Choroid plexus epithelial cell (primary cell): ENCODE measurements around the gene PIP4K2A.
"Not testable (repeated sequence)": the region's sequence is repeated elsewhere in the genome, so short reads cannot be mapped to it uniquely, and the experiment has no call there.

Experiments
- DNase-seq: peaks from one replicate; pipeline ENCODE4 v3.0.0-alpha.2; 2010; ENCODE audit warnings: low read depth
- H3K4me3 ChIP-seq: 2 replicates; pipeline ENCODE4 v1.5.1; 2011; ENCODE audit warnings: low read depth, mild to moderate bottlenecking, control low read depth, low read length, moderate library complexity
- TF ChIP-seq, protein P1 (sequence below): conservative IDR thresholded peaks from 2 replicates; pipeline ENCODE4 v1.5.1; 2011; ENCODE audit warnings: low read depth, mild to moderate bottlenecking, control low read depth, inconsistent platforms, low read length, moderate library complexity

The PIP4K2A gene

DNA sequence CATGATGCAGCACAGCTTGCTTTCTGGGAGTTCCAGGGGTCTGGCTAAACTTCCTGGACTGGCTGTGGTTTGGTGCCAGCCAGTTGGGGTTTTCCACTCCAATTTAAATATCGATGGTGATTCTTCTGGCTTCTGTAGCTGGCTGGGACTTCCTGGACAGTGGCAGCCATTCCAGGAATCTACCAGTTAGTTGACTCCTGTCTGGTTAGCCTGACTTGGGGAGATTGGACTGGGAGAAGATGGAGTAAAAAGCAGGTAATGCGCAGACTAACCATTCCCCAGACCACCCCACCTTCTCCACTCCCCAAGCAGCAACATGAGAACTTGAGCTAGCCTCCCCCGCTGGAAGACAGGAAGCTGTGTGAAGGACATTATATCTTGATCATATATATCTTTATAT is 6.3 kb upstream of the PIP4K2A start:
- DNase-seq = no peak
- no peak overlapping the region for H3K4me3 ChIP-seq
- TF ChIP-seq, protein P1, sequence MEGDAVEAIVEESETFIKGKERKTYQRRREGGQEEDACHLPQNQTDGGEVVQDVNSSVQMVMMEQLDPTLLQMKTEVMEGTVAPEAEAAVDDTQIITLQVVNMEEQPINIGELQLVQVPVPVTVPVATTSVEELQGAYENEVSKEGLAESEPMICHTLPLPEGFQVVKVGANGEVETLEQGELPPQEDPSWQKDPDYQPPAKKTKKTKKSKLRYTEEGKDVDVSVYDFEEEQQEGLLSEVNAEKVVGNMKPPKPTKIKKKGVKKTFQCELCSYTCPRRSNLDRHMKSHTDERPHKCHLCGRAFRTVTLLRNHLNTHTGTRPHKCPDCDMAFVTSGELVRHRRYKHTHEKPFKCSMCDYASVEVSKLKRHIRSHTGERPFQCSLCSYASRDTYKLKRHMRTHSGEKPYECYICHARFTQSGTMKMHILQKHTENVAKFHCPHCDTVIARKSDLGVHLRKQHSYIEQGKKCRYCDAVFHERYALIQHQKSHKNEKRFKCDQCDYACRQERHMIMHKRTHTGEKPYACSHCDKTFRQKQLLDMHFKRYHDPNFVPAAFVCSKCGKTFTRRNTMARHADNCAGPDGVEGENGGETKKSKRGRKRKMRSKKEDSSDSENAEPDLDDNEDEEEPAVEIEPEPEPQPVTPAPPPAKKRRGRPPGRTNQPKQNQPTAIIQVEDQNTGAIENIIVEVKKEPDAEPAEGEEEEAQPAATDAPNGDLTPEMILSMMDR = no peak

- TF ChIP-seq, protein P1 = no peak
- no peak for DNase-seq
- no peak overlapping the region for H3K4me3 ChIP-seq
Measured at GRCh38 chr10:22719406-22720042, 5.1 kb upstream of the PIP4K2A start.

DNA sequence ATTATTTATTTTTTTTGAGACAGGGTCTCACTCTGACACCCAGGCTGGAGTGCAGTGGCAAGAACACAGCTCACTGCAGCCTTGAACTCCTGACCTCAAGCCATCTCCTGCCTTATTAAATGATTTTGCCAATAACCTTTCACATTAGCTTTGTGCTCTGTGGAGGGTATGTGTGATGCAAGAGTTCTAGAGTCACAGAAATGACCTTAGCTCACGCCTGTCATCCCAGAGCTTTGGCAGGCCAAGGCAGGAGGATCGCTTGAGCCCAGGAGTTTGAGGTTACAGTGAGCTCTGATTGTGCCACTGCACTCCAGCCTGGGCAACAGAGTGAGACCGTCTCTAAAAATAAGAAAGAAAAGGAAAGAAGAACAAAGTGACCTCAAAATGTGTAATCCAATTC is 4.3 kb upstream of the PIP4K2A start:
- not testable (repeated sequence) for H3K4me3 ChIP-seq, DNase-seq

DNA sequence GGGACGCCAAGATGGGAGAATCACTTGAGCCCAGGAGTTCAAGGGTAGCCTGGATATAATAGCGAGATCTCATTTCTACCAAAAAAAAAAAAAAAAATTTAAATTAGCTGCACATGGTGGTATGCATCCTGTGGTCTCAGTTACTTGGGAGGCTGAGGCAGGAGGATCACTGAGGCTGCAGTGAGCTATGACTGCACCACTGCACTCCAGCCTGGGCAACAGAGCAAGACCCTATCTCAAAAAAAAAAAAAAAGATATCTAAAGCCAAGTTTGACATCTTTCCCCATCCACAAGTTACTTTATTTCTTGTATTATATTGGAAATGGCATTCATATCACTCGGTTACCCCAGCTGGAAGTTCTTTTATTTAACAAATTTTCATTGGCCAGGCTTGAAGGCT is 3.4 kb upstream of the PIP4K2A start:
- TF ChIP-seq, protein P1 = no peak
- no peak overlapping the region for H3K4me3 ChIP-seq
- DNase-seq = no peak

DNA sequence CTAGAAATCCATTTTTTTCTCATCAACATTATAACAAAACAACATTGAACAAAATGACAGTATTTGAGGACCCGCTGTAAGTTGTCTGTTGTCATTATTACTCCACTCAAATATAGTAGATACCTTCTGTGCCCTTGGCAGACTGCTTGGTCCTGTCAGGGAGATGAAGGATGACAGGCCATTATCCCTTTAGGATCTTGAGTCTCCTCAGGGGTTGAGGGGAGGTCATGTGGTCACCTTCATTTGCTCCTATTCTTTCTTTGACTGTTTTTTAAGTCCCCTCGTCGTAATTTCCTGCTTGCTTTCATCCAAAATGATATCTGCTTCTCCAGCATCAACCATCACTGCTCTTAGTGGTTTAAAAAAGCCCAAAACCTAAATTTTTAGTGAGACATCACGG is 2.6 kb upstream of the PIP4K2A start:
- TF ChIP-seq, protein P1 = no peak
- H3K4me3 ChIP-seq = no peak overlapping the region
- no peak for DNase-seq

DNA sequence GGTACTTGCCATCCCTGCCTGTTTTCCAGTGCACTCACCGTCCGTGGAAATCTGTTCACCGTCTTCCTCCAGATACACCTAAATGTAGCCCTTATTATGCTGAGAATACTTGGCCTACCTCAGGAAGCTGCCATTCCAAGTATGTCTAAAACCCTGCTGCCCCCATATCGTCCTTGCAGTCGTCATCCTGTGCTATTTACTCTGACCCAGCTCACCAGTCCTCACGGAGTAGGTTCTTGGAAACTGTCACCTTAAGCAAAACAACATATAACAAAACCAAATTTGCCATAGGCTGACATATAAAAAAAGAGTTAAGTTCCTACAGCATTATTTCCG is 880 bp upstream of the PIP4K2A start:
- TF ChIP-seq, protein P1 = no peak
- H3K4me3 ChIP-seq = peak overlapping the region; percentile 86

GRCh38 chr10:22713853-22714478 is 412 bp downstream of the PIP4K2A start:
- TF ChIP-seq, protein P1 = no peak
- H3K4me3 ChIP-seq = peak overlapping the region; percentile 86
- DNase-seq = peak; percentile 36

More for the DNA sequence above, 880 bp upstream of the PIP4K2A start:
- no peak for DNase-seq
